ENCODE measurements around the gene TIMP1.
"Not testable (repeated sequence)": the region's sequence is repeated elsewhere in the genome, so short reads cannot be mapped to it uniquely, and the experiment has no call there.

TIMP1 gene

DNA sequence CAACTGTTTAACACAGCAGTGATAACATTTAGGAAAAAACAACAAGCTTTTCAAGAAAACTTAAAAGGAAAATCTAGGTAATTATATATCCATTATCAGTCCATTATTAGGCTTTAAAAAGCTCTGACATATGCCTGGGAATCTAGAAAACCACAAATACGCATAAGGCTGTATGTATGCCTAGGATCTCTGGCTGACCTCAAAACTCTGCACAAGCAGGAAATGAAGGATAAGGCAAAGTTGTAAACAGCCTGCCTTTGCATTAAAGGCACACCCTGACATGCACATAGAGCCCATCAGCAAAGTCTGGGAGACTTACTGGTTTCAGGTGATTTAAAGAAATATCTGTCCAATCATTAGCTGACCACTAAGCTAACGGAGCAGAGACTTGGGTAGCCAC lies 14.0 kb downstream of the TIMP1 start:
- Histone ChIP-seq H3K27me3 (ENCODE audit: low read depth, low read length) (no peaks in the 10 kb centered on the region; the same call in 1 of the 2 replicates), H3K4me2 (ENCODE audit: low read length) (no peak overlapping the region), H3K9ac (ENCODE audit: low read length) (no peak overlapping the region), H2AFZ (ENCODE audit: low read depth, low read length) (no peak overlapping the region), H3K4me3 (ENCODE audit: low read length) (no peak overlapping the region), H3K4me1 (ENCODE audit: low read length) (no peaks in the 10 kb centered on the region), H3K36me3 (replicated peaks; ENCODE audit: low read depth, low read length) (no peaks in the 10 kb centered on the region), H3K9me3 (ENCODE audit: insufficient read depth, low read length) (no peaks in the 10 kb centered on the region), H3K27ac (ENCODE audit: low read length) (no peak overlapping the region), H4K20me1 (ENCODE audit: insufficient read depth, low read length) (no peaks in the 10 kb centered on the region), H3K79me2 (ENCODE audit: low read length) (no peaks in the 10 kb centered on the region)
- TF ChIP-seq CTCF (IDR thresholded peaks at IDR 0.05; ENCODE audit: low read depth, low read length) (no peak), EZH2phosphoT487 (IDR thresholded peaks at IDR 0.05; ENCODE audit: low read depth) (no peak)

DNA sequence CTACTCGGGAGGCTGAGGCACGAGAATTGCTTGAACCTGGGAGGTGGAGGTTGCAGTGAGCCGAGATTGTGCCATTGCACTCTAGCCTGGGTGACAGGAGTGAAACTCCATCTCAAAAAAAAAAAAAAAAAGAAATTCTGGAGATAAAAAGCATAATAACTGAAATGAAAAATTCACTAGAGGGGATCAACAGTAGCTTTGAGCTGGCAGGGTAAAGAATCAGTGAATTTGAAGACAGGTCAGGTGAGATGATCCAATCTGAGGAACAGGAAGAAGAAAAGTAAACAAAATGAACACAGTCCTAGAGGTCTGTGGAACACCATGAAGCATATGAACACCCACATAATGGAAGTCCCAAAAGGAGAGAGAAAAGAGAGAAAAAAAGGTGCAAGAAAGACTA lies 15.0 kb downstream of the TIMP1 start:
- Histone ChIP-seq H3K36me3 (replicated peaks; ENCODE audit: low read depth, low read length) (no peaks in the 10 kb centered on the region), H3K4me2 (ENCODE audit: low read length) (no peak overlapping the region), H3K27ac (ENCODE audit: low read length) (no peak overlapping the region), H2AFZ (ENCODE audit: low read depth, low read length) (no peak overlapping the region), H3K4me3 (ENCODE audit: low read length) (no peak overlapping the region), H3K79me2 (ENCODE audit: low read length) (no peaks in the 10 kb centered on the region), H3K27me3 (ENCODE audit: low read depth, low read length) (no peaks in the 10 kb centered on the region; the same call in 1 of the 2 replicates), H3K4me1 (ENCODE audit: low read length) (no peaks in the 10 kb centered on the region), H3K9ac (ENCODE audit: low read length) (no peak overlapping the region), H4K20me1 (ENCODE audit: insufficient read depth, low read length) (no peaks in the 10 kb centered on the region), H3K9me3 (ENCODE audit: insufficient read depth, low read length) (no peaks in the 10 kb centered on the region)
- no peak for TF ChIP-seq CTCF (IDR thresholded peaks at IDR 0.05; ENCODE audit: low read depth, low read length)
- TF ChIP-seq EZH2phosphoT487 (IDR thresholded peaks at IDR 0.05; ENCODE audit: low read depth) = no peak

- not testable (repeated sequence) for H3K79me2 ChIP-seq (ENCODE audit: low read length); H3K27me3 ChIP-seq (ENCODE audit: low read depth, low read length); H2AFZ ChIP-seq (ENCODE audit: low read depth, low read length); H4K20me1 ChIP-seq (ENCODE audit: insufficient read depth, low read length); H3K9ac ChIP-seq (ENCODE audit: low read length); H3K4me1 ChIP-seq (ENCODE audit: low read length); H3K9me3 ChIP-seq (ENCODE audit: insufficient read depth, low read length); H3K4me3 ChIP-seq (ENCODE audit: low read length); H3K36me3 ChIP-seq (replicated peaks; ENCODE audit: low read depth, low read length); H3K4me2 ChIP-seq (ENCODE audit: low read length); H3K27ac ChIP-seq (ENCODE audit: low read length)
Observed at GRCh38 chrX:47603125-47603524, 20.9 kb downstream of the TIMP1 start.

- TF ChIP-seq EZH2phosphoT487 (IDR thresholded peaks at IDR 0.05; ENCODE audit: low read depth) = no peak
- no peak for TF ChIP-seq CTCF (IDR thresholded peaks at IDR 0.05; ENCODE audit: low read depth, low read length)
- Histone ChIP-seq H3K9ac (ENCODE audit: low read length) (no peak overlapping the region), H3K27ac (ENCODE audit: low read length) (no peak overlapping the region), H3K4me2 (ENCODE audit: low read length) (peak overlapping the region; percentile 57), H3K79me2 (ENCODE audit: low read length) (no peaks in the 10 kb centered on the region), H4K20me1 (ENCODE audit: insufficient read depth, low read length) (no peaks in the 10 kb centered on the region), H3K9me3 (ENCODE audit: insufficient read depth, low read length) (no peaks in the 10 kb centered on the region), H3K4me3 (ENCODE audit: low read length) (0 out of 2 replicates have a peak overlapping the region, but pooled peaks have one; percentile 26), H3K36me3 (replicated peaks; ENCODE audit: low read depth, low read length) (no peaks in the 10 kb centered on the region), H2AFZ (ENCODE audit: low read depth, low read length) (peak overlapping the region; percentile 70; the same call in 1 of the 2 replicates), H3K4me1 (ENCODE audit: low read length) (peaks cover 7% of the 10 kb centered on the region; the same call in 1 of the 2 replicates), H3K27me3 (ENCODE audit: low read depth, low read length) (no peaks in the 10 kb centered on the region)
Observed at GRCh38 chrX:47605024-47605423, 22.8 kb downstream of the TIMP1 start.

DNA sequence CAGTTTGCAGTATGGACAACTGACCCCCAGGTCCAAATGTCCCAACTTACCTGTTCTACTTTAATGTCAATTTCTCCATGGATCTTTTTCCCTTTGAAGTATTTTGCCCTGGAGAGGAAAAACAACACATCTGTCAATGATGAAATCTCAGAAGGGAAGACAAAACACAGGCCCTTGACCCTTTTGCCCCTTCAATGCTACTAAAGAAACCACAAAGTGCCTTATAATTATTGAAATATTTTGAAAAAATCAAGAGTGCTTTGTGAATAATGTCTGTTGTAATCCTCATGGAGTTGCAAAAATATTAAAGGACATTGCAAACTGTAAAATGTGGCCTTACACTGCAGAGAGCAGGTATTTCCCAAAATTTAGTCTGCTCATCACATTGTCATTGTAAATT lies 24.9 kb downstream of the TIMP1 start:
- Histone ChIP-seq H3K4me3 (ENCODE audit: low read length) (no peak overlapping the region), H4K20me1 (ENCODE audit: insufficient read depth, low read length) (no peaks in the 10 kb centered on the region), H3K9ac (ENCODE audit: low read length) (no peak overlapping the region), H3K27me3 (ENCODE audit: low read depth, low read length) (no peaks in the 10 kb centered on the region), H3K27ac (ENCODE audit: low read length) (no peak overlapping the region), H3K9me3 (ENCODE audit: insufficient read depth, low read length) (no peaks in the 10 kb centered on the region), H3K36me3 (replicated peaks; ENCODE audit: low read depth, low read length) (no peaks in the 10 kb centered on the region), H2AFZ (ENCODE audit: low read depth, low read length) (no peak overlapping the region), H3K4me1 (ENCODE audit: low read length) (peaks cover 7% of the 10 kb centered on the region; the same call in 1 of the 2 replicates), H3K79me2 (ENCODE audit: low read length) (no peaks in the 10 kb centered on the region), H3K4me2 (ENCODE audit: low read length) (no peak overlapping the region)
- TF ChIP-seq EZH2phosphoT487 (IDR thresholded peaks at IDR 0.05; ENCODE audit: low read depth) (no peak), CTCF (IDR thresholded peaks at IDR 0.05; ENCODE audit: low read depth, low read length) (no peak)
